Stimulated activated CD8-positive, alpha-beta memory T cell treated with anti-CD3 and anti-CD28 coated beads, Interleukin-15, amount 100 ng/mL, for 1 hour (primary cell): ENCODE results near the gene ZSCAN29.

Experiments
- DNase-seq: peaks from one replicate; pipeline ENCODE4 v3.0.0-alpha.2; 2020; ENCODE audit warnings: low read depth

The ZSCAN29 gene

GRCh38 chr15:43347114-43347513 is 23.7 kb downstream of the ZSCAN29 start:
- no peak for DNase-seq

- DNase-seq = no peak
These were observed 24.5 kb downstream of the ZSCAN29 start for GRCh38 chr15:43346305-43346704.

GRCh38 chr15:43330780-43331087 is 40.1 kb downstream of the ZSCAN29 start:
- DNase-seq = no peak

GRCh38 chr15:43329960-43330779 is 40.7 kb downstream of the ZSCAN29 start, which contains the start of gene LCMT2:
TSS of gene LCMT2 (minus strand) at chr15:43330573. CDS start at chr15:43330489, 84 bp downstream.
- peak; percentile 83 for DNase-seq

- DNase-seq = no peak
These were observed 41.5 kb downstream of the ZSCAN29 start for GRCh38 chr15:43329217-43329959.

GRCh38 chr15:43325039-43325684 is 45.7 kb downstream of the ZSCAN29 start:
- DNase-seq = no peak

GRCh38 chr15:43318990-43319771 is 51.7 kb downstream of the ZSCAN29 start:
- DNase-seq = no peak

- DNase-seq = no peak
These were observed 53.2 kb downstream of the ZSCAN29 start for GRCh38 chr15:43317566-43318184.

GRCh38 chr15:43316971-43317346 is 53.9 kb downstream of the ZSCAN29 start:
- DNase-seq = no peak

GRCh38 chr15:43316016-43316970 is 54.5 kb downstream of the ZSCAN29 start:
- DNase-seq = no peak

- DNase-seq = no peak
These were observed 56.7 kb downstream of the ZSCAN29 start for GRCh38 chr15:43314171-43314570.

GRCh38 chr15:43312378-43312777 is 58.5 kb downstream of the ZSCAN29 start:
- no peak for DNase-seq
